D341Med (cell line): ENCODE data around the gene CCDC141.
A peak's percentile ranks its signal among the peaks of the same experiment; 100 is the strongest.
"Not testable (repeated sequence)": the region's sequence is repeated elsewhere in the genome, so short reads cannot be mapped to it uniquely, and the experiment has no call there.

Experiments
- DNase-seq: peaks from one replicate; pipeline ENCODE4 v3.0.0; 2012; ENCODE audit warnings: low spot score

CCDC141 gene

DNA sequence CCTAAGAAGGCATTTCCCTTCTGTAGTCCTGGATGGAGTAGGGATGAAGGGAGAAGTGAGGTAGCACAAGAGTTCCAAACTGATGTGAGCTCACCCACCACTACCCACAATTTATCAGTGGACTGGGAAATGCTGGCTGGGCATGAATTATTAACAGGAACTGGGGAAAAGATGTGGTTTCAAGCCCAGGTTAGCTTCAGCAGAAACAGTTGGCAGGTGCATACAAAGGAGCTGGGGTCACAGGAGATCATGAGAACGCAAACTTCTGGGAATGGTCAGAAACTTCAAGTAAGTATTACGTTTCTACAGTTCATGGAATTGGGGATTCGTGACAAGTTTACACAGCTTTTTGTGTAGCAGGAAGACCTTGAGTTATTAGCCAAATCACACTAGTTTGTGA, 5.4 kb downstream of the CCDC141 start:
- no peak for DNase-seq

- DNase-seq: no peak
Measured at GRCh38 chr2:179037807-179038206, 12.1 kb downstream of the CCDC141 start.

DNA sequence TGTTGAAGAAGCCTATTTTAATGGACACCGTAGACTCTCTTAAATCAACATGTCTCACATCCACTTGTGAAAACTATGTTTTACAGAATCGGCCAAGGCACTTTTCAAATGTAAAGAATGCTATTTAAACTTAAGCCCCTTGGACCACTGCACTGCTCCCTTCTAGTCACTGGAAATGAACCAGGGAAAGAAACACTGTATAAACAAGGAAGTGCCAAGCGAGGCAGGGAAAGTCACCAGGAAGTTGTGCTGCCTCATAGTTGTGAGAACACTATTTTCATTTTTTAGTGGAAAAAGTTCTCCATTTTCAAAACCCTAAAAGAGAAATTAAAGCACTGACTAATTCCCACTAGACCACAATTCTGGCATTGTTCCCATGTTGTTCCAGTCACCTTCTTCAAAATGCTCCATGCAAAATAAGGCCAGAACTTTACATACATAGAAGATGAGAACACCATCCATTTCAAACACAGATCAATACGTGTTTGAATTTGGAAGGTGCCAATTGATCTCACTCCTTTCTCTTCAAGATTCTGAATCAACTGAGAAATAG, 13.5 kb downstream of the CCDC141 start:
- no peak for DNase-seq

- no peak for DNase-seq
Measured at GRCh38 chr2:179031731-179032408, 18.1 kb downstream of the CCDC141 start.

DNA sequence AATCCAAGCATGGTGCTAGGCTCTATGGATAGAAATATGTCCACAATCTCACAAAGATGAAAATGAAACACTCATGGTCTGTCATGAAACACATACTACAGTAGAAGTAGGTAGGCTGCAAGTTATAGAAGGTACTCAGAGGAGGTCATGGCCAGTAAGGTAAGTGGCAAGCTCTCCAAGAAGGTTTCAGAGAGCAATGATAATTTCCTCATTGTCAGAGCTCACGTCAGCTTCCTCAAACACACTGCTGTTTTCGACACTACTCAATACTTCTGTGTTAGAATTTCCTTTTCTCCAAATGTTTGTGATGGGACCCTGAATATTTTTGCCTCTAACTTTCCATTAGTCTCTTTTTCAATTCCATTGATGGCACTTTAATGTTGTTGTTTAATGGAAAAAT, 25.5 kb downstream of the CCDC141 start:
- DNase-seq: no peak

DNA sequence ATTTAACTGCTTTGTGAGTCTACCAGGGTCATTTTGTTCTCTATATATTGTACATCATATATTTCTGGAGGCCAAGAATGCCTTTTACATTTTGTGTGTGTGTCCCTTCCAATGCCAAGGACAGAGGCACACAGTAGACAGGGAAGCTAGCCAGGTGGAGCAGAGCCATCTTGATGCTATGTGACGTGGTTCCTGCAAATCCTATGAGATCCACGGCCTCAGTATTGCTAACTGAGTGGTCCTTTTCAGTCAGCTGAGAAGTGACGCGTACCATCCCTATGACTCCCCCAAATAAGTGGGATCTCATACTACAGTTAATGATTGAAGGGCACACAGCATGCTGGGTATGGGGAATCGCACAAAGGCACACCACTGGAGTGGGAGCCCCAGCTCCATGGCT, 27.3 kb downstream of the CCDC141 start:
- DNase-seq: no peak

DNA sequence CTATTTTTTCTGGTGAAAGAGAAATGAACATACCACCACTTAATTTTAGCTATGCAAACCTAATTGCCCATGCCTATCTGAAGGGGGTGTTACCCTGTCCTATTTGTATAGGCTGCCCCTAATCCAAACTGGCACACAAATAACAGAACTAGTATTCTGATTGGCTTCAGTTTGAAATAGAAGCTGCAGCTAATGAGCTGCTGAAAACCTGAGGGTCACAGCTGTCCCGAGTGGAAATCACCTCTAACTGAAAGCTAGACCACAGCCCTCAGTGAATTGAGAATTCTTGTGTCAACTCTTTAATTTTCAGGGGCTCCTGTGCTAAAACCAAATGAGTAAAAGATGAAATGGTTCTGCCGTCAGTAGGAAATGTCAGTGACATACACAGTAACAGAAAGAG, 28.7 kb downstream of the CCDC141 start:
- no peak for DNase-seq

- peak; percentile 77 for DNase-seq
Measured at GRCh38 chr2:179020156-179020750, 29.7 kb downstream of the CCDC141 start.

DNA sequence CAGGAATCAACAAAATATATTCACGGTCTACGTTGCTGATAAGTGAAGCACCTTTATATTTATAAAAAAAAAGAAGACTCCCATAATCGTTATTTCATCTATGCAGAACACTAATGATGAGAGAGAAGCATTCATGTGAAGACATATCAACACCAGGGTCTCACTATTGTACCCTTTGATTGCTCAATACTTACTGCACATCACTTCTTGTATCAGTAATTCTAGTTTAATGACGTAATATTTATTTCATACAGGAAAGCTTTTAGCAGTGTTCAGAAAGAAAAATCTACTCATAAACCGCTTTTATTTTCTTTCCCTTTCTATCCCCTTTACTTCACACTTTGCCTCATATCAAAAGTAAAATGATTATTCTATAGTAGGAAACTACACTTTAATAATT, 30.7 kb downstream of the CCDC141 start:
- DNase-seq: no peak

GRCh38 chr2:179017773-179018357, 32.1 kb downstream of the CCDC141 start:
- DNase-seq: no peak

GRCh38 chr2:179014189-179014588, 35.7 kb downstream of the CCDC141 start:
- not testable (repeated sequence) for DNase-seq

GRCh38 chr2:179005976-179006375, 44.0 kb downstream of the CCDC141 start:
- DNase-seq: no peak

DNA sequence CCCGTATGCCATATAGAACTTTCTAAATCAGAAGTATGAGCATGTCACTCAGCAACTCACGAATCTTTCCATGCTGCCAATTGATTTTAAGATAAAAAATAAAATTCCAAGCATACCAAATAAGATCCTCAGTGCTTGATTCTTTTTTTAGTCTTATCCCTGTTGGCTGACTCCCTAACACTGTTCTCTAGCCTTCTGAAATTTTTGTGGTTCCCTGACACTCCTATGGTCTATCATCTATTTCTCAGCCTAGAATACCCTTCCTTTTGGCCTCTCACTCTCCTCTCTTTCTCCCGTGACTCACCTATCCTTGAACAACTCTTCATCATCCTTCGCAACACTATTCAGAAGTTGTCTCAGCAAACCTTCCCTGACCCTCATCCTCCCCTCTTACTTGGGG, 50.5 kb downstream of the CCDC141 start:
- no peak for DNase-seq

GRCh38 chr2:178998539-178998938, 51.4 kb downstream of the CCDC141 start:
- no peak for DNase-seq

- no peak for DNase-seq
Measured at GRCh38 chr2:178997477-178997876, 52.5 kb downstream of the CCDC141 start.

GRCh38 chr2:178997067-178997466, 52.9 kb downstream of the CCDC141 start:
- no peak for DNase-seq

- no peak for DNase-seq
Measured at GRCh38 chr2:178994264-178994663, 55.7 kb downstream of the CCDC141 start.

DNA sequence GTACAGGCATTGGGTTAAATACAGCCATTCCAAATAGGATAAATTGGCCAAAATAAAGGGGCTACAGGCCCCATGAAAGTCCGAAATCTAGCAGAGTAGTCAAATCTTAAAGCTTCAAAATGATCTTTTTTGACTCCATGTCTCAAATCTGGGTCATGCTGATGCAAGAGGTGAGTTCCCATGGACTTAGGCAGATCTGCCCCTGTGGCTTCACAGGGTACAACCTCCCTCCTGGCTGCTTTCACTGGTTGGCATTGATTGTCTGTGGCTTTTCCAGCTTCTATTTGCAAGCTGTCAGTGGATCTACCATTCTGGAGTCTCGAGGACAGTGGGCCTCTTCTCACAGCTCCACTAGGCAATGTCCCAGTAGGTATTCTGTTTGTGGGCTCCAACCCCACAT, 56.1 kb downstream of the CCDC141 start:
- DNase-seq: no peak

DNA sequence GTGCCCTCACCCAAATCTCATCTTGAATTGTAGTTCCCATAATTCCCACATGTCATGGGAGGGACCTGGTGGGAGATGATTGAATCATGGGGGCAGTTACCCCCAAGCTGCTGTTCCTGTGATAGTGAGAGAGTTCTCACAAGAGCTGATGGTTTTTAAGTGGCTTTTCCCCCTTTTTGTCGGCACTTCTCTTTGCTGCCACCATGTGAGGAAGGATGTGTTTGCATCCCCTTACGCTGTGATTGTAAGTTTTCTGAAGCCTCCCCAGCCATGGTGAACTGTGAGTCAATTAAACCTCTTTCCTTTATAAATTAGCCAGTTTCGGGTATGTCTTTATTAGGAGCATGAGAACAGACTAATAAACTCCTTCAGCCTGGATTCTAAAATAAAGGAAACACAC, 57.2 kb downstream of the CCDC141 start:
- not testable (repeated sequence) for DNase-seq

- no peak for DNase-seq
Measured at GRCh38 chr2:178990533-178991241, 59.2 kb downstream of the CCDC141 start.

DNA sequence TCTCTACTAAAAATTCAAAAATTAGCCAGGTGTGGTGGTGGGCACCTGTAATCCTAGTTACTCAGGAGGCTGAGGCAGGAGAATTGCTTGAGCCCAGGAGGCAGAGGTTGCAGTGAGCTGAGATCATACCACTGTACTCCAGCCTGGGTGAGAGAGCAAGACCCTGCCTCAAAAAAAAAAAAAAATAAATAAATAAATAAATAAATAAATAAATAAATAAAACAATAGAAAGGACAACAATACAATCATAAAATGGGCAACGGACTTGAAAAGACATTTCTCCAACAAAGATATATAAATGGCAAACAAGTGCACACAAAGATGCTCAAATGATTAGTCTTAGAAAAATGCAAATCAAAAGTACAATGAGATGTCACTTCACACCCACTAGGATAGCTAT, 60.5 kb downstream of the CCDC141 start:
- not testable (repeated sequence) for DNase-seq

- not testable (repeated sequence) for DNase-seq
Measured at GRCh38 chr2:178982652-178983051, 67.3 kb downstream of the CCDC141 start.

DNA sequence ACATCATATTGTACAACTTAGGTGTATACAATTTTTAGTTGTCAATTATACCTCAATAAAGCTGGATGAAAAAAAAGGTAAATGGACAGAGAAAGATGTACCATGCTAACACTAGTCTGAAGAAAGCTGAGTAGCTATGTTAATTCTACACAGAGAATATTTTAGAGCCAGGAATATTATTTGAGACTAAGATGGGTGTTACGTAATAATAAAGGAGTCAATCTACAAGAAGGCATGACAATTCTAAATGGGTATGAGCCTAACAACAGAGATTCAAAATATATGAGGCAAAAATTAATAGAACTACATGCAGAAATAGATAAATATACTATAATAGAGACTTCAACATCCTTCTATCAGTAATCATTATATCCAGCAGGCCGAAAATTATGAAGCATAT, 69.1 kb downstream of the CCDC141 start:
- no peak for DNase-seq
